Endothelial cell of umbilical vein (primary cell): Measurements from ENCODE around the gene FRA10AC1.

Experiments used
- CTCF ChIP-seq, 2 donors: IDR thresholded peaks; 1 replicate in 1 of 2; 2 replicates in 1 of 2; pipeline ENCODE4 v1.5.1; 2011; ENCODE audit warnings: low read length in 2 of 2, mild to moderate bottlenecking in 2 of 2, moderate library complexity in 2 of 2, control low read depth in 1 of 2, inconsistent platforms in 1 of 2, low read depth in 1 of 2; ENCODE audit not compliant: insufficient read depth in 1 of 2; ENCODE audit errors: extremely low read depth in 1 of 2
- EZH2 ChIP-seq: IDR thresholded peaks from 2 replicates; pipeline ENCODE4 v1.6.1; 2012; ENCODE audit warnings: borderline replicate concordance, low read depth, mild to moderate bottlenecking, moderate library complexity, low read length, inconsistent platforms; ENCODE audit not compliant: severe bottlenecking
- FOS ChIP-seq: IDR thresholded peaks from 2 replicates; pipeline ENCODE4 v1.6.1; 2011; ENCODE audit warnings: mild to moderate bottlenecking, low read length, moderate library complexity, borderline replicate concordance; ENCODE audit not compliant: insufficient read depth
- MAX ChIP-seq: IDR thresholded peaks from 2 replicates; pipeline ENCODE4 v1.6.1; 2011; ENCODE audit not compliant: insufficient read depth, insufficient read length
- MYC ChIP-seq: IDR thresholded peaks from one replicate; pipeline ENCODE4 v1.6.1; 2011; ENCODE audit warnings: mild to moderate bottlenecking, low read depth, low read length
- POLR2A ChIP-seq: IDR thresholded peaks from 2 replicates; pipeline ENCODE4 v1.6.1; 2012; ENCODE audit warnings: low read depth, mild to moderate bottlenecking, control low read depth, low read length
- POLR2AphosphoS5 ChIP-seq: IDR thresholded peaks from 2 replicates; pipeline ENCODE4 v1.6.1; 2012; ENCODE audit warnings: low read depth, mild to moderate bottlenecking, control low read depth, low read length, moderate library complexity; ENCODE audit not compliant: insufficient read depth

GRCh38 chr10:93719901-93720300 lies 17.5 kb upstream of the FRA10AC1 start:
- TF ChIP-seq POLR2AphosphoS5 = no peak
- no peak for TF ChIP-seq POLR2A
- no peak for TF ChIP-seq CTCF (IDR thresholded peaks at IDR 0.05; ENCODE audit: extremely low read depth in 1 of 2, insufficient read depth in 1 of 2, low read depth in 1 of 2, low read length in 2 of 2)
- no peak for TF ChIP-seq EZH2
- no peak for TF ChIP-seq MAX
- TF ChIP-seq FOS = no peak
- no peak for TF ChIP-seq MYC
